GM12891 (cell line): ENCODE results near the gene CNTNAP5.

Experiments used
- POLR2A ChIP-seq: IDR thresholded peaks from 2 replicates; pipeline ENCODE4 v1.6.1; 2011; ENCODE audit warnings: low read depth, low read length, control low read depth
- TAF1 ChIP-seq: IDR thresholded peaks from 2 replicates; pipeline ENCODE4 v1.6.1; 2011; ENCODE audit warnings: low read depth, low read length, control low read depth

DNA sequence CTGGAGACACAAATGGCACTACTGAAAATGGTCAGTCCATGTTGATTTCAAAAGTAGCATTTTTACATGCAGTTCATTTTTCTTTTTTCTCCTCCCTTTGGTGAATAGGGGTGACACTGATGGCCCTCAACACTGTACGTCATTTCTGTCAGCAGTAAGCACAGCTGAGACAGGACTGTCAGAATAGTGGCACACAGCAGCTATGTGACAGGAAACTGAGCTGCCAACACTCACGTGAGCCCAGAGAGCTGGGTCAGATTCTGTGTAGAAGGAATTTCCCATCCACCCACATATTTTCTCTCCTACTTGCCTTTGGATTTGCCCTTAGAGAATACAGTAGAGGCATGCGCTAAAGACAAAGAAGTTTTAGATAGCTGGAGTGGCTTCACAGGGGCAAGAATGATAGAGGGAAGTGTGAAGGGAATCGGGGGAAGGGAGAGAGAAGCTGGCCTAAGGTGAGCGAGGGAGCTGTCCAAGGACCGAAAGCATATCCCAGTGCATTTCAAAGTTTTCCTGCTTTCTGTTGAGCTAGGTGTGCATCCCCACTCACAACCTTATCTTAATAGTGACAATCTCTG is 476.6 kb downstream of the CNTNAP5 start:
- TF ChIP-seq POLR2A (no peak), TAF1 (no peak)
